Liver (tissue), 9 donors: Measurements from ENCODE around the gene SIX3. TPM values are rescaled to one million over a fixed set of nuclear protein-coding genes. Genes with fewer than 3 reads are reported as not detected.

Experiments used
- DNase-seq: peaks from one replicate; pipeline ENCODE4 v3.0.0-alpha.2; 2017; ENCODE audit warnings: low spot score
- H3K27ac ChIP-seq, 2 donors: one replicate each; pipeline ENCODE4 v1.7.0; 2013; ENCODE audit warnings: inconsistent platforms in 2 of 2, low read length in 2 of 2, control low read depth in 1 of 2, low read depth in 1 of 2, mild to moderate bottlenecking in 1 of 2
- H3K27me3 ChIP-seq, 4 donors: one replicate each; pipeline versions ENCODE4 v1.6.1 to v1.7.0; 2013; ENCODE audit warnings: low read length in 3 of 4, inconsistent platforms in 1 of 4, mild to moderate bottlenecking in 1 of 4, moderate library complexity in 1 of 4; ENCODE audit not compliant: control insufficient read depth in 4 of 4, insufficient read depth in 4 of 4
- H3K36me3 ChIP-seq, 4 donors: one replicate each; pipeline versions ENCODE4 v1.6.1 to v1.7.0; 2013; ENCODE audit warnings: low read length in 3 of 4, mild to moderate bottlenecking in 3 of 4, low read depth in 1 of 4, moderate library complexity in 1 of 4; ENCODE audit not compliant: control insufficient read depth in 4 of 4, insufficient read depth in 3 of 4
- H3K4me1 ChIP-seq, 4 donors: one replicate each; pipeline versions ENCODE4 v1.6.1 to v1.7.0; 2013; ENCODE audit warnings: low read length in 3 of 4, mild to moderate bottlenecking in 3 of 4, moderate library complexity in 1 of 4; ENCODE audit not compliant: control insufficient read depth in 4 of 4, insufficient read depth in 4 of 4
- H3K4me3 ChIP-seq, 3 donors: one replicate each; pipeline versions ENCODE4 v1.6.1 to v1.7.0; 2013; ENCODE audit warnings: low read length in 3 of 3, control low read depth in 1 of 3, low read depth in 1 of 3, mild to moderate bottlenecking in 1 of 3
- H3K9ac ChIP-seq, 2 donors: one replicate each; pipeline ENCODE4 v1.7.0; 2013; ENCODE audit warnings: low read length in 2 of 2, mild to moderate bottlenecking in 2 of 2, moderate library complexity in 2 of 2, control low read depth in 1 of 2, low read depth in 1 of 2
- H3K9me3 ChIP-seq, 4 donors: one replicate each; pipeline versions ENCODE4 v1.6.1 to v1.7.0; 2013; ENCODE audit warnings: low read length in 3 of 4; ENCODE audit not compliant: control insufficient read depth in 4 of 4
- EGR1 ChIP-seq, 2 donors: IDR thresholded peaks; 2 replicates each; pipeline ENCODE4 v1.6.1; 2016 to 2018; ENCODE audit warnings: antibody characterized with exemption in 2 of 2, low read depth in 2 of 2
- FOXA1 ChIP-seq: IDR thresholded peaks from 2 replicates; pipeline ENCODE4 v1.6.1; 2016; ENCODE audit warnings: antibody characterized with exemption
- FOXA2 ChIP-seq: IDR thresholded peaks from 2 replicates; pipeline ENCODE4 v1.6.1; 2016; ENCODE audit warnings: antibody characterized with exemption
- GABPA ChIP-seq, 2 donors: IDR thresholded peaks in 1 of 2; conservative IDR thresholded peaks in 1 of 2; 2 replicates each; pipeline ENCODE4 v1.6.1; 2016; ENCODE audit warnings: antibody characterized with exemption in 2 of 2, mild to moderate bottlenecking in 1 of 2, moderate library complexity in 1 of 2
- HNF4A ChIP-seq, 2 donors: conservative IDR thresholded peaks; 2 replicates each; pipeline ENCODE4 v1.6.1; 2016; ENCODE audit warnings: antibody characterized with exemption in 2 of 2, mild to moderate bottlenecking in 2 of 2
- HNF4G ChIP-seq: IDR thresholded peaks from 2 replicates; pipeline ENCODE4 v1.6.1; 2016; ENCODE audit warnings: antibody characterized with exemption
- JUND ChIP-seq, 2 donors: IDR thresholded peaks; 2 replicates each; pipeline ENCODE4 v1.6.1; 2016; ENCODE audit warnings: antibody characterized with exemption in 2 of 2
- NR2F2 ChIP-seq: IDR thresholded peaks from 2 replicates; pipeline ENCODE4 v1.6.1; 2016; ENCODE audit warnings: antibody characterized with exemption
- RAD21 ChIP-seq, 2 donors: IDR thresholded peaks; 2 replicates each; pipeline ENCODE4 v1.6.1; 2016; ENCODE audit warnings: antibody characterized with exemption in 2 of 2, mild to moderate bottlenecking in 2 of 2
- RXRA ChIP-seq, 2 donors: IDR thresholded peaks; 2 replicates each; pipeline ENCODE4 v1.6.1; 2017 to 2018; ENCODE audit warnings: antibody characterized with exemption in 2 of 2, mild to moderate bottlenecking in 1 of 2
- SP1 ChIP-seq: IDR thresholded peaks from 2 replicates; pipeline ENCODE4 v1.6.1; 2018; ENCODE audit warnings: antibody characterized with exemption, mild to moderate bottlenecking
- TAF1 ChIP-seq: conservative IDR thresholded peaks from 2 replicates; pipeline ENCODE4 v1.6.1; 2016; ENCODE audit warnings: antibody characterized with exemption, mild to moderate bottlenecking
- YY1 ChIP-seq: IDR thresholded peaks from 2 replicates; pipeline ENCODE4 v1.6.1; 2016; ENCODE audit warnings: antibody characterized with exemption, mild to moderate bottlenecking
- WGBS: extraction: QIAGEN DNeasy Blood & Tissue Kit; methylation state at CpG from one replicate; pipeline ENCODE4 v1.1.7; 2013; 5-methylcytosine and 5-hydroxymethylcytosine counted together
- polyA plus RNA-seq, 2 donors: library from polyadenylated mRNA; stranded (reverse) in 1 of 2; unstranded in 1 of 2; fragments of 200-250 nt in 1 of 2; fragments of >200 nt in 1 of 2; fragmentation: Nextera tagmentation in 1 of 2; extraction: Ambion mirVana in 1 of 2; gene quantifications; one replicate each; pipeline versions ENCODE4 v1.2.1 to v1.2.3, GENCODE V29; 2013 to 2015
- total RNA-seq, 2 donors: library from RNA; depleted of rRNA; stranded (reverse); fragments of >200 nt; gene quantifications; one replicate each; pipeline ENCODE4 v1.2.3, GENCODE V29; 2014
- TF ChIP-seq, protein P1 (sequence below): fragments of 150-350 bp; IDR thresholded peaks from 2 replicates; pipeline ENCODE4 v1.5.1; 2017; ENCODE audit warnings: improper control_type of control experiment, low read depth, low read length; ENCODE audit not compliant: missing input control
- TF ChIP-seq, protein P2 (sequence below): IDR thresholded peaks from 2 replicates; pipeline ENCODE4 v1.6.1; 2016; ENCODE audit warnings: antibody characterized with exemption
- TF ChIP-seq, protein P3 (sequence below): IDR thresholded peaks from 2 replicates; pipeline ENCODE4 v1.6.1; 2016; ENCODE audit warnings: antibody characterized with exemption
- TF ChIP-seq, protein P4 (sequence below): IDR thresholded peaks from 2 replicates; pipeline ENCODE4 v1.6.1; 2016; ENCODE audit warnings: antibody characterized with exemption
- TF ChIP-seq, protein P5 (sequence below): IDR thresholded peaks from 2 replicates; pipeline ENCODE4 v1.6.1; 2016; ENCODE audit warnings: antibody characterized with exemption, mild to moderate bottlenecking
- donor health status: healthy.
- donor health status: healthy.
- donor health status: healthy.
- donor health status: healthy.
- donor health status: healthy.

Gene SIX3
- total and polyA plus RNA-seq, 4 donors, result not detected

DNA sequence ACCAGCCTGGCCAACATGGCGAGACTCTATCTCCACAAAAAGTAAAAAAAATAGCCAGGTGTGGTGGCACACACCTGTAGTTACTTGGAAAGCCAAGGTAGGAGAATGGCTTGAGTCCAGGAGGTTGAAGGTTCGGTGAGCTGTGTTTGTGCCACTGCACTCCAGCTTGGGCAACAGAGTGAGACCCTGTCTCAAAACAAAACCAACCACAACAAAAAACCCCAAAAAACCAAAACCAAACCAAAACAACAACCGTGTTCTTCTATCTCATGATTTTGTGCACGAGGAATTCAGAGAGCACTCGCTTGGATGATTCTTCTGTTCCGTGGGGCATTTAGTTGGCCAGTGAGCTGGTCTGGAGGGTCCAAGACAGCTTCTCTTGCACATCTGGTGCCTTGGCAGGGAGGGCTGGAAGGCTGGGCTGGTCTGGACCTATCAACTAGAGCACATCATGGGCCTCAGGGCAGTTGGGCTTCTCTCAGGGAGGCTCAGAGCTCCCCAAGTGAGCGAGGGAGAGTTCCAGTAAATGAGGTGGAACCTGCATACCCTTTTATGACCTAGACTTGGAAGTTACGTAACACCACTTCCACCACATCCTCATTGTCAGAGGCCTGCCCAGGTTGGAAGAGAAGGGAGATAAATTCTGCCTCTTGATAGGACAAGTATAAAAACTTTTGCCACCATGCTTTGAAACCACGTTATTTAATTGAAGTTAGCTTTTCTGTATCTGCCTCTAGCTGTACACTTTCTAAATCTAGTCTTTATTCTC lies 42.5 kb downstream of the SIX3 start:
- Histone ChIP-seq H3K4me1 (no peaks in the 10 kb centered on the region), H3K27me3 (peaks cover 0 to 4% (median 0%) of the 10 kb centered on the region in 4 donors), H3K9me3 (peaks cover 4 to 14% (median 8%) of the 10 kb centered on the region in 4 donors), H3K4me3 (no peak overlapping the region), H3K36me3 (no peaks in the 10 kb centered on the region), H3K27ac (no peak overlapping the region), H3K9ac (no peak overlapping the region)
- no peak for DNase-seq
- TF ChIP-seq FOXA1 (no peak), GABPA (IDR thresholded peaks at IDR 0.05 in 1 of 2, conservative IDR thresholded peaks at IDR 0.05 in 1 of 2) (no peak), HNF4A (conservative IDR thresholded peaks at IDR 0.05) (no peak), TAF1 (no peak), YY1 (no peak), HNF4G (no peak), NR2F2 (no peak), RXRA (IDR thresholded peaks at IDR 0.05) (no peak), FOXA2 (no peak), SP1 (no peak), EGR1 (IDR thresholded peaks at IDR 0.05; ENCODE audit: low read depth in 2 of 2) (no peak), JUND (IDR thresholded peaks at IDR 0.05) (no peak), RAD21 (IDR thresholded peaks at IDR 0.05) (no peak)
- TF ChIP-seq, protein P1, sequence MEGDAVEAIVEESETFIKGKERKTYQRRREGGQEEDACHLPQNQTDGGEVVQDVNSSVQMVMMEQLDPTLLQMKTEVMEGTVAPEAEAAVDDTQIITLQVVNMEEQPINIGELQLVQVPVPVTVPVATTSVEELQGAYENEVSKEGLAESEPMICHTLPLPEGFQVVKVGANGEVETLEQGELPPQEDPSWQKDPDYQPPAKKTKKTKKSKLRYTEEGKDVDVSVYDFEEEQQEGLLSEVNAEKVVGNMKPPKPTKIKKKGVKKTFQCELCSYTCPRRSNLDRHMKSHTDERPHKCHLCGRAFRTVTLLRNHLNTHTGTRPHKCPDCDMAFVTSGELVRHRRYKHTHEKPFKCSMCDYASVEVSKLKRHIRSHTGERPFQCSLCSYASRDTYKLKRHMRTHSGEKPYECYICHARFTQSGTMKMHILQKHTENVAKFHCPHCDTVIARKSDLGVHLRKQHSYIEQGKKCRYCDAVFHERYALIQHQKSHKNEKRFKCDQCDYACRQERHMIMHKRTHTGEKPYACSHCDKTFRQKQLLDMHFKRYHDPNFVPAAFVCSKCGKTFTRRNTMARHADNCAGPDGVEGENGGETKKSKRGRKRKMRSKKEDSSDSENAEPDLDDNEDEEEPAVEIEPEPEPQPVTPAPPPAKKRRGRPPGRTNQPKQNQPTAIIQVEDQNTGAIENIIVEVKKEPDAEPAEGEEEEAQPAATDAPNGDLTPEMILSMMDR, result no peak
- TF ChIP-seq, protein P2, sequence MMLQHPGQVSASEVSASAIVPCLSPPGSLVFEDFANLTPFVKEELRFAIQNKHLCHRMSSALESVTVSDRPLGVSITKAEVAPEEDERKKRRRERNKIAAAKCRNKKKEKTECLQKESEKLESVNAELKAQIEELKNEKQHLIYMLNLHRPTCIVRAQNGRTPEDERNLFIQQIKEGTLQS, result no peak
- TF ChIP-seq, protein P3, sequence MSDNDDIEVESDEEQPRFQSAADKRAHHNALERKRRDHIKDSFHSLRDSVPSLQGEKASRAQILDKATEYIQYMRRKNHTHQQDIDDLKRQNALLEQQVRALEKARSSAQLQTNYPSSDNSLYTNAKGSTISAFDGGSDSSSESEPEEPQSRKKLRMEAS, result no peak
- TF ChIP-seq, protein P4, sequence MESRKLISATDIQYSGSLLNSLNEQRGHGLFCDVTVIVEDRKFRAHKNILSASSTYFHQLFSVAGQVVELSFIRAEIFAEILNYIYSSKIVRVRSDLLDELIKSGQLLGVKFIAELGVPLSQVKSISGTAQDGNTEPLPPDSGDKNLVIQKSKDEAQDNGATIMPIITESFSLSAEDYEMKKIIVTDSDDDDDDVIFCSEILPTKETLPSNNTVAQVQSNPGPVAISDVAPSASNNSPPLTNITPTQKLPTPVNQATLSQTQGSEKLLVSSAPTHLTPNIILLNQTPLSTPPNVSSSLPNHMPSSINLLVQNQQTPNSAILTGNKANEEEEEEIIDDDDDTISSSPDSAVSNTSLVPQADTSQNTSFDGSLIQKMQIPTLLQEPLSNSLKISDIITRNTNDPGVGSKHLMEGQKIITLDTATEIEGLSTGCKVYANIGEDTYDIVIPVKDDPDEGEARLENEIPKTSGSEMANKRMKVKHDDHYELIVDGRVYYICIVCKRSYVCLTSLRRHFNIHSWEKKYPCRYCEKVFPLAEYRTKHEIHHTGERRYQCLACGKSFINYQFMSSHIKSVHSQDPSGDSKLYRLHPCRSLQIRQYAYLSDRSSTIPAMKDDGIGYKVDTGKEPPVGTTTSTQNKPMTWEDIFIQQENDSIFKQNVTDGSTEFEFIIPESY, result no peak
- TF ChIP-seq, protein P5, sequence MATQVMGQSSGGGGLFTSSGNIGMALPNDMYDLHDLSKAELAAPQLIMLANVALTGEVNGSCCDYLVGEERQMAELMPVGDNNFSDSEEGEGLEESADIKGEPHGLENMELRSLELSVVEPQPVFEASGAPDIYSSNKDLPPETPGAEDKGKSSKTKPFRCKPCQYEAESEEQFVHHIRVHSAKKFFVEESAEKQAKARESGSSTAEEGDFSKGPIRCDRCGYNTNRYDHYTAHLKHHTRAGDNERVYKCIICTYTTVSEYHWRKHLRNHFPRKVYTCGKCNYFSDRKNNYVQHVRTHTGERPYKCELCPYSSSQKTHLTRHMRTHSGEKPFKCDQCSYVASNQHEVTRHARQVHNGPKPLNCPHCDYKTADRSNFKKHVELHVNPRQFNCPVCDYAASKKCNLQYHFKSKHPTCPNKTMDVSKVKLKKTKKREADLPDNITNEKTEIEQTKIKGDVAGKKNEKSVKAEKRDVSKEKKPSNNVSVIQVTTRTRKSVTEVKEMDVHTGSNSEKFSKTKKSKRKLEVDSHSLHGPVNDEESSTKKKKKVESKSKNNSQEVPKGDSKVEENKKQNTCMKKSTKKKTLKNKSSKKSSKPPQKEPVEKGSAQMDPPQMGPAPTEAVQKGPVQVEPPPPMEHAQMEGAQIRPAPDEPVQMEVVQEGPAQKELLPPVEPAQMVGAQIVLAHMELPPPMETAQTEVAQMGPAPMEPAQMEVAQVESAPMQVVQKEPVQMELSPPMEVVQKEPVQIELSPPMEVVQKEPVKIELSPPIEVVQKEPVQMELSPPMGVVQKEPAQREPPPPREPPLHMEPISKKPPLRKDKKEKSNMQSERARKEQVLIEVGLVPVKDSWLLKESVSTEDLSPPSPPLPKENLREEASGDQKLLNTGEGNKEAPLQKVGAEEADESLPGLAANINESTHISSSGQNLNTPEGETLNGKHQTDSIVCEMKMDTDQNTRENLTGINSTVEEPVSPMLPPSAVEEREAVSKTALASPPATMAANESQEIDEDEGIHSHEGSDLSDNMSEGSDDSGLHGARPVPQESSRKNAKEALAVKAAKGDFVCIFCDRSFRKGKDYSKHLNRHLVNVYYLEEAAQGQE, result no peak
- WGBS, result 90% methylated on average over 9 of the region's 9 CpGs
